CD4-positive, alpha-beta T cell (primary cell): ENCODE results near the gene ZNF12. TPM values are rescaled to one million over a fixed set of nuclear protein-coding genes. Genes with fewer than 3 reads are reported as not detected.

Experiments
- ATAC-seq: fragments of 200-7000 bp; cut with Tn5 transposase; one replicate; pipeline ENCODE4 v1.10.0; 2022; ENCODE audit warnings: mild to moderate bottlenecking; ENCODE audit not compliant: poor library complexity
- CTCF ChIA-PET: fragments of 350-600 bp; sonication (Branson Sonifier 250); formaldehyde crosslinking; loops from one replicate; lab custom pipeline; 2021; ENCODE audit warnings: antibody characterized with exemption, inconsistent platforms; lab: Charles Lee
- POLR2A ChIA-PET: fragments of 350-600 bp; sonication (Branson Sonifier 250); formaldehyde crosslinking; loops from one replicate; lab custom pipeline; 2021; ENCODE audit warnings: antibody characterized with exemption, inconsistent platforms; lab: Charles Lee
- DNase-seq, 14 experiments: peaks; one replicate each; pipeline ENCODE4 v3.0.0-alpha.2; 2013 to 2020; ENCODE audit warnings: mixed read lengths in 2 of 14
- H3K27ac ChIP-seq, 2 donors: one replicate each; pipeline versions ENCODE4 v1.5.1 to v1.7.0; 2013; ENCODE audit warnings: low read length in 2 of 2, low read depth in 1 of 2, mild to moderate bottlenecking in 1 of 2
- H3K27me3 ChIP-seq, 2 experiments: 1 replicate in 1 of 2; 2 replicates in 1 of 2; pipeline versions ENCODE4 v1.6.1 to v1.7.0; 2013; ENCODE audit warnings: low read length in 2 of 2, control low read depth in 1 of 2, mild to moderate bottlenecking in 1 of 2, moderate library complexity in 1 of 2; ENCODE audit not compliant: insufficient read depth in 2 of 2, control insufficient read depth in 1 of 2
- H3K36me3 ChIP-seq: one replicate; pipeline ENCODE4 v1.6.1; 2013; ENCODE audit warnings: low read length, control low read depth; ENCODE audit not compliant: insufficient read depth
- H3K4me1 ChIP-seq: one replicate; pipeline ENCODE4 v1.6.1; 2013; ENCODE audit warnings: low read length, control low read depth; ENCODE audit not compliant: insufficient read depth
- H3K4me3 ChIP-seq: one replicate; pipeline ENCODE4 v1.5.1; 2013; ENCODE audit warnings: mild to moderate bottlenecking, low read length, moderate library complexity
- H3K9me3 ChIP-seq, 2 experiments: 1 replicate in 1 of 2; 2 replicates in 1 of 2; pipeline versions ENCODE4 v1.6.1 to v1.7.0; 2013; ENCODE audit warnings: low read length in 2 of 2, mild to moderate bottlenecking in 2 of 2, control low read depth in 1 of 2, moderate library complexity in 1 of 2; ENCODE audit not compliant: control insufficient read depth in 1 of 2, insufficient read depth in 1 of 2
- H3K27ac Mint-ChIP-seq: one replicate; pipeline ENCODE4 v1.8.0; 2020; ENCODE audit warnings: mixed read lengths
- H3K27me3 Mint-ChIP-seq: one replicate; pipeline ENCODE4 v1.8.0; 2021; ENCODE audit warnings: mixed read lengths
- H3K36me3 Mint-ChIP-seq: one replicate; pipeline ENCODE4 v1.8.0; 2021; ENCODE audit warnings: low read depth, mixed read lengths
- H3K4me1 Mint-ChIP-seq: one replicate; pipeline ENCODE4 v1.8.0; 2021; ENCODE audit warnings: low read depth, mixed read lengths
- H3K4me3 Mint-ChIP-seq: one replicate; pipeline ENCODE4 v1.8.0; 2020; ENCODE audit warnings: mild to moderate bottlenecking, mixed read lengths
- H3K9me3 Mint-ChIP-seq: one replicate; pipeline ENCODE4 v1.8.0; 2020; ENCODE audit warnings: mixed read lengths
- intact Hi-C, 2 experiments: fragments of 100-400 bp; cut with DNase I in 1 of 2; cut with micrococcal nuclease in 1 of 2; formaldehyde crosslinking; loops; one replicate each; pipeline versions ENCODE4 v1.15.1 to v1.9.0; 2023 to 2025; cut with DNase I, micrococcal nuclease
- total RNA-seq, 174 experiments: library from RNA in 2 of 174; stranded (reverse) in 2 of 174; gene quantifications; one replicate each; pipeline ENCODE4 v1.2.3 and lab custom pipeline; 2021 to 2026
- TF ChIP-seq, protein P1 (sequence below): fragments of 200-600 bp; IDR thresholded peaks from one replicate; pipeline ENCODE4 v1.8.0; 2022; ENCODE audit warnings: antibody characterized with exemption, mild to moderate bottlenecking

ZNF12 gene
- total RNA-seq, 2 experiments from 2014 or later = 22.1 to 22.5 TPM

GRCh38 chr7:6652446-6653011 is 54.2 kb downstream of the ZNF12 start:
- Histone ChIP-seq H3K27ac (no peak overlapping the region), H3K4me3 (no peak overlapping the region), H3K4me1 (no peaks in the 10 kb centered on the region), H3K36me3 (peaks cover 46% of the 10 kb centered on the region), H3K27me3 (no peaks in the 10 kb centered on the region), H3K9me3 (peaks cover 0 to 56% of the 10 kb centered on the region in 2 experiments)
- POLR2A ChIA-PET = no interaction called here
- Mint-ChIP-seq H3K9me3 (no peaks in the 10 kb centered on the region), H3K4me3 (no peak overlapping the region), H3K27ac (no peak overlapping the region), H3K4me1 (no peaks in the 10 kb centered on the region), H3K27me3 (no peaks in the 10 kb centered on the region), H3K36me3 (peaks cover 56% of the 10 kb centered on the region)
- TF ChIP-seq, protein P1, sequence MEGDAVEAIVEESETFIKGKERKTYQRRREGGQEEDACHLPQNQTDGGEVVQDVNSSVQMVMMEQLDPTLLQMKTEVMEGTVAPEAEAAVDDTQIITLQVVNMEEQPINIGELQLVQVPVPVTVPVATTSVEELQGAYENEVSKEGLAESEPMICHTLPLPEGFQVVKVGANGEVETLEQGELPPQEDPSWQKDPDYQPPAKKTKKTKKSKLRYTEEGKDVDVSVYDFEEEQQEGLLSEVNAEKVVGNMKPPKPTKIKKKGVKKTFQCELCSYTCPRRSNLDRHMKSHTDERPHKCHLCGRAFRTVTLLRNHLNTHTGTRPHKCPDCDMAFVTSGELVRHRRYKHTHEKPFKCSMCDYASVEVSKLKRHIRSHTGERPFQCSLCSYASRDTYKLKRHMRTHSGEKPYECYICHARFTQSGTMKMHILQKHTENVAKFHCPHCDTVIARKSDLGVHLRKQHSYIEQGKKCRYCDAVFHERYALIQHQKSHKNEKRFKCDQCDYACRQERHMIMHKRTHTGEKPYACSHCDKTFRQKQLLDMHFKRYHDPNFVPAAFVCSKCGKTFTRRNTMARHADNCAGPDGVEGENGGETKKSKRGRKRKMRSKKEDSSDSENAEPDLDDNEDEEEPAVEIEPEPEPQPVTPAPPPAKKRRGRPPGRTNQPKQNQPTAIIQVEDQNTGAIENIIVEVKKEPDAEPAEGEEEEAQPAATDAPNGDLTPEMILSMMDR = no peak
- peak in 2 of 14 experiments; percentile 18 to 29 for DNase-seq
- intact Hi-C loops = no loop called here
- CTCF ChIA-PET = no interaction called here
- ATAC-seq = no peak

DNA sequence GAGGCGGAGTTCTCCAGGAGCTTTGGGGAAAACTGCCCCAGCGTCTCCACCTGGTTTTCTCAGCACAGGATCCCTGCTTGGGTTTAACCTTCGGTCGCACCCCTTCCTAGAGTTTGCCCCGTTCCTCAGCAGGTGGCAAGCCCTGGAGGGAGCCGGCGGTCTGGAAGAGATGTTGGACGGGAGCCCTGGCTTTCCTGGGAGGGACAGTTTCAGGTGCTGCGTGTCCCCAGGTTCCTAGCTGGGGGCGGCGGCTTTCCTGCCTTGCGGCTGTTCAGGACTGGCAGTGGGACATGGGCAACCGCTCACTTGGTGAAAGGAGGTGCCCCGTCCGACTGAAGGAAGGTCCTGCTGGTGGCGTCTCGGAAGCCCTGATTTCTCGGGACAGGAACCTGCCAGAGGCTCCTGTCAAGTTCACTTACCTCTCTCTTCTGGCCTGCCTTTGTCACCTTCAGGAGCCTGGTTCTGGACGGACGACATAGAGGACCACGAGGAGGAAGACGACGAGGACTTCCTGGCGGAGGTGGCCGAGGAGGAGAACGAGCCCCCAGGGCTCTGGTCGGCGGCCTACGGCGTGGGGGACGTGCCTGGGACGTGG is 54.8 kb downstream of the ZNF12 start:
- Mint-ChIP-seq H3K36me3 (peaks cover 62% of the 10 kb centered on the region), H3K9me3 (no peaks in the 10 kb centered on the region), H3K27me3 (no peaks in the 10 kb centered on the region), H3K4me3 (no peak overlapping the region), H3K27ac (no peak overlapping the region), H3K4me1 (no peaks in the 10 kb centered on the region)
- Histone ChIP-seq H3K4me1 (no peaks in the 10 kb centered on the region), H3K27ac (no peak overlapping the region), H3K27me3 (no peaks in the 10 kb centered on the region), H3K4me3 (no peak overlapping the region), H3K36me3 (peaks cover 52% of the 10 kb centered on the region), H3K9me3 (peaks cover 0 to 58% of the 10 kb centered on the region in 2 experiments)
- ATAC-seq (no peak), DNase-seq (peak in 3 of 14 experiments; percentile 3 to 27 (median 15))
- ChIA-PET POLR2A (no interaction called here), CTCF (no interaction called here)
- TF ChIP-seq, protein P1 = no peak
- intact Hi-C loops = no loop called here

DNA sequence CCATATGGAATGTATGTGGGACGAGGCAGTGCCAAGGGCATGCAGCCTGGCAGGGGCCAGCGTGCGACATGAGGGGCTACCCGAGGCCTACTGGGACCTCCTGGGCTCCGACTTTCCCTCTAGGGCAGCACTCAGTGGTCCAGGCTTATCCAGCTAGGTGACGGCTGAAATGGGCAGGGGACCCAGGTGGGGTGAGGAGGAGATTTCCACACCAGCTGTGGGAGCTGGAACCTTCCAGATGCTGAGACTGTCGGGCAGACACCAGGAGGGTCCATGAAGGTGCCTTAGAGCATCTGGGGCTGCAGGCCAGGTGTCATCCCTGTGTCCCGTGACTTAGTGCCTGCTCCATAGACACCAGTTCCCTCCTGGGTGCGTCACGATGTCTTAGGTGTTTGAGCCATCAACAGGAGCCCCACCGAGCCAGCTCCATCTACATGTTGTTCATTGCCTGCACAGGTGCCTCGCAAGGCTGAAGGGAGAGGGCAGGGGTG is 56.2 kb downstream of the ZNF12 start:
- no peak overlapping the region for H3K4me3 Mint-ChIP-seq
- TF ChIP-seq, protein P1 = no peak
- H3K27me3 Mint-ChIP-seq = no peaks in the 10 kb centered on the region
- Histone ChIP-seq H3K27ac (no peak overlapping the region), H3K4me3 (no peak overlapping the region), H3K27me3 (no peaks in the 10 kb centered on the region), H3K4me1 (no peaks in the 10 kb centered on the region), H3K36me3 (peaks cover 61% of the 10 kb centered on the region), H3K9me3 (peaks cover 0 to 58% of the 10 kb centered on the region in 2 experiments)
- peak in 1 of 14 experiments; percentile 1 for DNase-seq
- POLR2A ChIA-PET = no interaction called here
- ATAC-seq = no peak
- CTCF ChIA-PET = no interaction called here
- H3K9me3 Mint-ChIP-seq = no peaks in the 10 kb centered on the region
- H3K4me1 Mint-ChIP-seq = no peaks in the 10 kb centered on the region
- intact Hi-C loops = no loop called here
- peaks cover 73% of the 10 kb centered on the region for H3K36me3 Mint-ChIP-seq
- H3K27ac Mint-ChIP-seq = no peak overlapping the region
